K562 (cell line): ENCODE measurements around the gene RASSF7. TPM values are rescaled to one million over a fixed set of nuclear protein-coding genes. Genes with fewer than 3 reads are reported as not detected.

Source experiments
- ASH1L ChIP-seq: fragments of 450-650 bp; IDR thresholded peaks from 2 replicates; pipeline ENCODE4 v1.6.1; 2018; ENCODE audit warnings: borderline replicate concordance, mild to moderate bottlenecking, low read depth; ENCODE audit not compliant: partially characterized antibody
- EP400 ChIP-seq: fragments of 450-650 bp; IDR thresholded peaks from 2 replicates; pipeline ENCODE4 v1.6.1; 2017; ENCODE audit warnings: antibody characterized with exemption, mild to moderate bottlenecking, moderate library complexity
- ILK ChIP-seq: fragments of 450-650 bp; IDR thresholded peaks from 2 replicates; pipeline ENCODE4 v1.6.1; 2016; ENCODE audit warnings: missing genetic modification characterization, low read depth, mild to moderate bottlenecking, missing compliant biosample characterization, moderate library complexity, borderline replicate concordance
- IRF9 ChIP-seq: fragments of 450-650 bp; IDR thresholded peaks from 2 replicates; pipeline ENCODE4 v1.6.1; 2016; ENCODE audit warnings: missing biosample characterization, missing genetic modification characterization
- KDM2B ChIP-seq: fragments of 250-450 bp; sonication (Bioruptor Pico); IDR thresholded peaks from 2 replicates; pipeline ENCODE4 v1.8.0; 2021; ENCODE audit warnings: mild to moderate bottlenecking, moderate library complexity
- KLF1 ChIP-seq: fragments of 450-650 bp; IDR thresholded peaks from 2 replicates; pipeline ENCODE4 v1.6.1; 2016; ENCODE audit warnings: missing genetic modification characterization, missing compliant biosample characterization
- MITF ChIP-seq: IDR thresholded peaks from 2 replicates; pipeline ENCODE4 v1.6.1; 2014; ENCODE audit warnings: antibody characterized with exemption
- MYC ChIP-seq, 2 experiments: fragments of 250-450 bp in 1 of 2; sonication (Bioruptor Pico) in 1 of 2; IDR thresholded peaks; 2 replicates each; pipeline versions ENCODE4 v1.5.1 to v1.6.1; 2012 to 2021; ENCODE audit warnings: low read depth in 2 of 2, borderline replicate concordance in 1 of 2, improper control_type of control experiment in 1 of 2, low read length in 1 of 2, mild to moderate bottlenecking in 1 of 2, moderate library complexity in 1 of 2
- NBN ChIP-seq: fragments of 450-650 bp; IDR thresholded peaks from 2 replicates; pipeline ENCODE4 v1.6.1; 2016; ENCODE audit warnings: low read depth, mild to moderate bottlenecking
- NONO ChIP-seq, 2 experiments: fragments of 200-400 bp in 1 of 2; fragments of 450-650 bp in 1 of 2; formaldehyde crosslinking in 1 of 2; IDR thresholded peaks; 2 replicates each; pipeline ENCODE4 v1.6.1; 2017; ENCODE audit warnings: low read depth in 2 of 2, mild to moderate bottlenecking in 2 of 2, moderate library complexity in 2 of 2, low read length in 1 of 2
- NR0B1 ChIP-seq: fragments of 450-650 bp; IDR thresholded peaks from one replicate; pipeline ENCODE4 v1.6.1; 2018; ENCODE audit warnings: mild to moderate bottlenecking, moderate library complexity; ENCODE audit not compliant: partially characterized antibody
- PHF20 ChIP-seq: fragments of 450-650 bp; IDR thresholded peaks from 2 replicates; pipeline ENCODE4 v1.6.1; 2018; ENCODE audit not compliant: partially characterized antibody
- SFPQ ChIP-seq: fragments of 200-400 bp; formaldehyde crosslinking; IDR thresholded peaks from 2 replicates; pipeline ENCODE4 v1.6.1; 2017; ENCODE audit warnings: mild to moderate bottlenecking, low read depth, low read length, moderate library complexity
- SP1 ChIP-seq: sonication (generic); formaldehyde crosslinking; IDR thresholded peaks from 2 replicates; pipeline ENCODE4 v1.8.1; 2022; ENCODE audit warnings: mild to moderate bottlenecking, missing genetic modification reagents
- TGIF2 ChIP-seq: sonication (generic); formaldehyde crosslinking; IDR thresholded peaks from 2 replicates; pipeline ENCODE4 v1.8.1; 2022; ENCODE audit warnings: mild to moderate bottlenecking, missing genetic modification reagents, moderate library complexity
- UBTF ChIP-seq, 2 experiments: IDR thresholded peaks; 2 replicates each; pipeline ENCODE4 v1.6.1; 2012; ENCODE audit warnings: improper control_type of control experiment in 2 of 2, low read depth in 2 of 2, low read length in 2 of 2, borderline replicate concordance in 1 of 2
- ZNF232 ChIP-seq: sonication (generic); formaldehyde crosslinking; IDR thresholded peaks from 2 replicates; pipeline ENCODE4 v1.8.0; 2022; ENCODE audit warnings: mild to moderate bottlenecking, missing genetic modification reagents
- ZNF699 ChIP-seq: fragments of 250-450 bp; sonication (Bioruptor Pico); IDR thresholded peaks from 2 replicates; pipeline ENCODE4 v1.8.0; 2021; ENCODE audit warnings: mild to moderate bottlenecking, moderate library complexity; ENCODE audit not compliant: insufficient replicate concordance
- polyA plus RNA-seq, 8 experiments: library from polyadenylated mRNA; depleted of rRNA in 4 of 8; stranded (reverse) in 5 of 8; unstranded in 3 of 8; fragments of >200 nt; fragmentation: Nextera tagmentation in 2 of 8; fragmentation: Illumina TruSeq in 1 of 8; extraction: Ambion mirVana in 2 of 8; extraction: Trizol in 1 of 8; gene quantifications; 2 replicates each; pipeline versions ENCODE4 v1.2.1 to v1.2.3, GENCODE V29; 2011 to 2014; ENCODE audit warnings: inconsistent platforms in 1 of 8, missing spikeins in 1 of 8
- total RNA-seq, 7 experiments: library from RNA; depleted of rRNA in 6 of 7; stranded (reverse); fragments of >200 nt in 6 of 7; fragmentation: Illumina TruSeq in 2 of 7; extraction: Trizol in 2 of 7; gene quantifications; 2 replicates each; pipeline versions ENCODE4 v1.2.1 to v1.2.3, GENCODE V29; 2011 to 2021; ENCODE audit warnings: low replicate concordance in 1 of 7

RASSF7 gene
- total and polyA plus RNA-seq, 9 of the 15 experiments (the other 6 are each of a cell fraction or from before 2014, with no cell fraction given), result 0.41 to 45.2 (median 18.6) TPM

- no peak for TF ChIP-seq UBTF (IDR thresholded peaks at IDR 0.05; ENCODE audit: borderline replicate concordance in 1 of 2, low read depth in 2 of 2, low read length in 2 of 2)
- peak; percentile 85 for TF ChIP-seq MYC (IDR thresholded peaks at IDR 0.05; ENCODE audit: low read depth, low read length)
- peak; percentile 88; the same call in 1 of the 2 replicates for TF ChIP-seq MYC (CRISPR knock-in tag; IDR thresholded peaks at IDR 0.05; ENCODE audit: borderline replicate concordance, low read depth)
- no peak for TF ChIP-seq NBN
- no peak for TF ChIP-seq NR0B1
- no peak for TF ChIP-seq PHF20
- TF ChIP-seq SFPQ, result no peak
- TF ChIP-seq ZNF699 (CRISPR knock-in tag), result no peak
- no peak for TF ChIP-seq TGIF2
- 0 out of 2 replicates have a peak, but pooled peaks have one; percentile 37 for TF ChIP-seq MITF
- peak; percentile 82 for TF ChIP-seq KLF1
- TF ChIP-seq ASH1L, result no peak
- TF ChIP-seq KDM2B, result no peak
- TF ChIP-seq NONO (IDR thresholded peaks at IDR 0.05; ENCODE audit: low read depth in 2 of 2, low read length in 1 of 2), result no peak
- no peak for TF ChIP-seq ILK
- TF ChIP-seq ZNF232 (CRISPR knock-in tag), result no peak
- TF ChIP-seq EP400, result peak; percentile 58; the same call in 1 of the 2 replicates
- no peak for TF ChIP-seq IRF9 (tag)
- peak; percentile 88 for TF ChIP-seq SP1 (CRISPR knock-in tag)
Measured at GRCh38 chr11:536841-537621, 23.7 kb upstream of the RASSF7 start, which contains the start of gene LRRC56 (continued).
